Measurements from ENCODE around the gene ESR1.
"Not testable (repeated sequence)": the region's sequence is repeated elsewhere in the genome, so short reads cannot be mapped to it uniquely, and the experiment has no call there.

The ESR1 gene

DNA sequence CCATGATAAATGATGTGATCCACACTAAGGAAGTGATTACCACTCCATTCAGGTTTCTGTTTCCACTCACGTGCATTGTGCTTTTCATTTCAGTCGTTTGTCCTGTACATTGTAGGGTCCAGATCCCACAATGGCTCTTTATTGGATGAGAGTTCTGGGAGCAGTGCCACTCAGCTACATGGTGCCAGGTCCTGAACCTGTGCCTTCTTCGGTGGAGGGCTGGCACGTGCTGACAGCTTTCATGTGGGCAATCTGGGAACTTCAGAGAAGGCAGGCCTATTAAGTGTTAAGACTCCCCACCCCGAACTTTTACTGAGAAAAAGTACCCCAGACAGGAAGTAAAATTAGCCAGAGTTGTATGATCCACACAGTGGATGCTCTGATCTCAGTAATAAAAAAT is 255.0 kb downstream of the ESR1 start:
- no peak for DNase-seq

- DNase-seq, result no peak
Measured at GRCh38 chr6:152063170-152063921, 255.9 kb downstream of the ESR1 start.

DNA sequence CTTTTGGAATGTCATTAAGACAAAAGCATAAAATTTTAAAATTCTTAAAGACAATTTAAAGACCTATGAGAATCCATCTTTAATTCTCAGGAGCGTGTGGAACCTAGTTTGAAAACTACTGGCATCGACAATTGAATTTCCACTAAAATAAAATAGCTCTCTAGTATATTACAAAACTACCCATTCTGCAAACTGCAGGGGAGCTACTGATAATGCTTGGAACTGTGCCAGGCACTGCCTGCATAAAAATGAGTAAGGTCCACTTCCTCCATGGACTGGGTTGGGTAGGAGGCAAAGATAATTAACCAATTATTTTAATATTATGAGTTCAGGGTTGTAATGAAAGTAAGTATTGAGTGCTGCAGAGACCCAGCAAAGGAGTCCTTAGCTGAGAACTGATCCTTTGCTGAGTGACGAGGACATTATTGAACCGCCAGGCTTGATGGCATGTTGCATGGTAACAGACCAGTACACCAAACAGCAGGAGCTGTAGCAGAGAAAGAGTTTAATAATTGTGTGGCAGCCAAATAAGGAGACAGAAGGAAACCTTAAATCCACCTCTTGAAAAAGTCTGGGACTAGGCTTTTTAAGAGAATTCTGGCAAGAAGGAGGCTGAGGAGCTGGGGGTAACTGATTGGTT is 261.3 kb downstream of the ESR1 start:
- DNase-seq, result no peak

DNA sequence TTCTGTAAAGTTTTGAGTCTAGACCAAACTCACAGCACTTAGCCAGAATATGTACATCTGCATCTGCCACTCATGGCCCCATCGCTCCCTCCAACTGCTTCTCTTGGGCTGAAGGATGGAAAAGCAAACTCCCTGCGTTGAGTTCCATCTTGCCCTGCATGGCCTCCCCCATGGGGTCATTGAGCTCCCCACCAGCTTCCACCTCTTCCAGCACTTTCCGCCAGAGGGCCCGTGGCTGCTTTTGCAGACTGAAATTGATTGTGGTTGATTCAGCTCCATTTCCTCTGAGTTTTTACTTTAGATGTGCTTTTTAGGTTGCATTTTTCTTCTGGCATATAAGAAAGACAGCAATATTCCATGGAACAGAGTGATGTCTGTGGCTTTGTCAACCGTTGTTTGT is 263.1 kb downstream of the ESR1 start:
- no peak for DNase-seq

DNA sequence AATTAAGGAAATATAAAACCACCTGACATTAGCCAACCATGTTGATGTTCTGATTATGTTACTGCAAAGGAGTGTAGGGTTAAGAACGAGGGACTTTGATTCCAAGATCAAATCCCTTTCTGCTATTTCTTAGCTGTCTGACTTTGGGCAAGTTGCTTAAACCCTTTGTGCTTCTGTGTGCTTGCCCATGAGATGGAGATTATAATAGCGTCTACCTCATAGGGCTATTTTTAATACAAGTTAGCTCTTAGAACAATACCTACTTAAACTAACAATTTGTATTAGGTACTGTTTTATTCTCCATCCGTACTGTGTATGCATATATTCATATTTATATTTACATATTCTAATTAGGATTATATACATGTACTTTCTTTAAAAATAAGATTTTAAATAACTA is 263.8 kb downstream of the ESR1 start:
- DNase-seq, result no peak

GRCh38 chr6:152071843-152072242 is 264.4 kb downstream of the ESR1 start:
- DNase-seq, result no peak

GRCh38 chr6:152076242-152076641 is 268.8 kb downstream of the ESR1 start:
- not testable (repeated sequence) for DNase-seq

DNA sequence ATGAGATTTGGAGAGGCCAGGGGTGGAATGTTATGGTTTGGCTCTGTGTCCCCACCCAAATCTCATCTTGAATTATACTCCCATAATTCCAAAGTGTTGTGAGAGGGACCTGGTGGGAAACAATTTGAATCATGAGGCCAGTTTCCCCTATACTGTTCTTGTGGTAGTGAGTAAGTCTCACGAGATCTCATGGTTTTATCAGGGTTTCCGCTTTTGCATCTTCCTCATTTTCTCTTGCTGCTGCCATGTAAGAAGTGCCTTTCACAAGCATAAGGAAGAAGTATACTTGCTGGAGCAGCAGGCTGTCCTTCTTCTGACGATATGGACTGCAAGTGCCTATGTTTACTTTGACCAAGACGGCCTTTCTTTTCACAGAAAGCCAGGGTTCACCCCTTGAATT is 270.5 kb downstream of the ESR1 start:
- no peak for DNase-seq

GRCh38 chr6:152078804-152079203 is 271.3 kb downstream of the ESR1 start:
- no peak for DNase-seq

- no peak for DNase-seq
Measured at GRCh38 chr6:152085451-152085921, 278.0 kb downstream of the ESR1 start.

GRCh38 chr6:152086223-152086873 is 278.9 kb downstream of the ESR1 start:
- DNase-seq, result no peak

- no peak for DNase-seq
Measured at GRCh38 chr6:152087096-152087495, 279.6 kb downstream of the ESR1 start.

GRCh38 chr6:152087701-152088100 is 280.2 kb downstream of the ESR1 start:
- no peak for DNase-seq

GRCh38 chr6:152089992-152090391 is 282.5 kb downstream of the ESR1 start:
- DNase-seq, result no peak

- no peak for DNase-seq
Measured at GRCh38 chr6:152091201-152091600, 283.7 kb downstream of the ESR1 start.

- DNase-seq, result no peak
Measured at GRCh38 chr6:152091851-152092341, 284.4 kb downstream of the ESR1 start.

DNA sequence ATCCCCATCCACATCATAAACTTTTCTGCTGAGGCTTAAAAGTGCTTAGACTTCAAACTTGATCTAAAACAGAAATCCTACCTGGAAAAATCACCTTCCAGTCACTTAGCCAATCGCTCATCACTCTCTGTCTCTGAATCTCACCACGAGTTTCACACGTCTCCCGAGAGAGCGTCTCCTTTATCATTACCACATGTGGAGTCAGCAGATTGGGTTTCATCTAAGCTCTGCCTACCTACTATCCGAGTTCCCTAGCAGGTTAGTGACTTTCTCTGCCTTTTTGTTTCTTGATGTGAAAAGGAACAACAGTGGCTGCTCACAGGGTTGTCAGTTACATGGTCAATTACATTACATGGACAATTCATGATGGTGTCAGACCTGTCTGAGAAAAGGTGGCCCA is 286.2 kb downstream of the ESR1 start:
- DNase-seq, result no peak

GRCh38 chr6:152094276-152094675 is 286.8 kb downstream of the ESR1 start:
- DNase-seq, result no peak

GRCh38 chr6:152094992-152095592 is 287.6 kb downstream of the ESR1 start:
- DNase-seq, result peak; percentile 35

DNA sequence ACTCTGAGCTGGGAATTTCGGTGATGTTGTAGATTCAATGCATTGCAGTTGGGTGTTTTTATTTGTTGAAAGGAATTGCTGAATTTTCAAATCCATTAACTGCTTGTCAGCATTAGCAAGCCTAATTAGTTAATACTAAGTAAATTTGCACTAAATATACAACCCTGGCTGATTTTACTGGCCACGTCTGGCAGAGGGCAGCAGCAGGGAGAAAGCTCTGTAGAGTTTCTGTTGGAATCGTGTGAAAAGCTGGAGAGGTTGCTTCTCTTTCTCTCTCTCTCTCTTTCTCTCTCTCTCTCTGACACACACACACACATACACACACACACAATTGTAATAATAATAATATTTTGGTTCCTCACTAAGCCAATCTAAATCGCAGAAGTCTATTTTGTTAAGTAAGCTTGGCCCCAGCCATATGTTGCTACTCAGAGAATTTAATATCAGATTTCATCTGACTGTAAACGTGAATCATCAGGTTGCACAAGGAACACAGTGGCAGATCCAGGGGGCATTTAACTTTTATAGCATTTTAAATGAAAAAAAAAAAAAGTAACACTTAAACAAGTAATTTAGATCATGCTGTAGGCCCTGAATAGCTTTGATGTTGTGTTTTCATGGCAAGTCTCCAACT is 289.5 kb downstream of the ESR1 start:
- DNase-seq, result no peak

GRCh38 chr6:152098683-152099082 is 291.2 kb downstream of the ESR1 start:
- no peak for DNase-seq

DNA sequence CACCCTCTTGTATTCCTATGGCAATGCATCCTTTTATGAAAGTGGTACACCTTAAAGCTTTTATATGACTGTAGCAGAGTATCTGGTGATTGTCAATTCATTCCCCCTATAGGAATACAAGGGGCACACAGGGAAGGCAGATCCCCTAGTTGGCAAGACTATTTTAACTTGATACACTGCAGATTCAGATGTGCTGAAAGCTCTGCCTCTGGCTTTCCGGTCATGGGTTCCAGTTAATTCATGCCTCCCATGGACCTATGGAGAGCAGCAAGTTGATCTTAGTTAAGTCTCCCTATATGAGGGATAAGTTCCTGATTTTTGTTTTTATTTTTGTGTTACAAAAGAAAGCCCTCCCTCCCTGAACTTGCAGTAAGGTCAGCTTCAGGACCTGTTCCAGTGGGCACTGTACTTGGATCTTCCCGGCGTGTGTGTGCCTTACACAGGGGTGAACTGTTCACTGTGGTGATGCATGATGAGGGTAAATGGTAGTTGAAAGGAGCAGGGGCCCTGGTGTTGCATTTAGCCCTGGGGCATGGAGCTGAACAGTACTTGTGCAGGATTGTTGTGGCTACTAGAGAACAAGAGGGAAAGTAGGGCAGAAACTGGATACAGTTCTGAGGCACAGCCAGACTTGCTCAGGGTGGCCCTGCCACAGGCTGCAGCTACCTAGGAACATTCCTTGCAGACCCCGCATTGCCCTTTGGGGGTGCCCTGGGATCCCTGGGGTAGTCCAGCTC is 292.1 kb downstream of the ESR1 start:
- DNase-seq, result no peak

Measured in stimulated activated CD4-positive, alpha-beta T cell treated with anti-CD3 and anti-CD28 coated beads, Interleukin-15, amount 100 ng/mL, for 24 hours (primary cell).